Measurements from ENCODE around the gene INSYN2B.
A peak's percentile ranks its signal among the peaks of the same experiment; 100 is the strongest.
"Not testable (repeated sequence)": the region's sequence is repeated elsewhere in the genome, so short reads cannot be mapped to it uniquely, and the experiment has no call there.

The INSYN2B gene

GRCh38 chr5:169971780-169972179, 8.5 kb downstream of the INSYN2B start:
- no peak for DNase-seq (ENCODE audit: low read depth)

GRCh38 chr5:169970911-169971765, 9.2 kb downstream of the INSYN2B start:
- DNase-seq (ENCODE audit: low read depth) = peak; percentile 93

GRCh38 chr5:169970339-169970738, 10.0 kb downstream of the INSYN2B start:
- no peak for DNase-seq (ENCODE audit: low read depth)

- no peak for DNase-seq (ENCODE audit: low read depth)
These were observed 16.0 kb downstream of the INSYN2B start for GRCh38 chr5:169964246-169964645.

GRCh38 chr5:169960659-169961058, 19.6 kb downstream of the INSYN2B start:
- no peak for DNase-seq (ENCODE audit: low read depth)

- DNase-seq (ENCODE audit: low read depth) = no peak
These were observed 22.0 kb downstream of the INSYN2B start for GRCh38 chr5:169958278-169958677.

- DNase-seq (ENCODE audit: low read depth) = no peak
These were observed 23.5 kb downstream of the INSYN2B start for GRCh38 chr5:169956756-169957155.

GRCh38 chr5:169956126-169956525, 24.2 kb downstream of the INSYN2B start:
- no peak for DNase-seq (ENCODE audit: low read depth)

GRCh38 chr5:169954786-169955185, 25.5 kb downstream of the INSYN2B start:
- DNase-seq (ENCODE audit: low read depth) = no peak

GRCh38 chr5:169953196-169953595, 27.1 kb downstream of the INSYN2B start:
- not testable (repeated sequence) for DNase-seq (ENCODE audit: low read depth)

GRCh38 chr5:169950333-169950732, 30.0 kb downstream of the INSYN2B start:
- DNase-seq (ENCODE audit: low read depth) = no peak

- DNase-seq (ENCODE audit: low read depth) = no peak
These were observed 33.5 kb downstream of the INSYN2B start for GRCh38 chr5:169946743-169947295.

GRCh38 chr5:169945831-169946261, 34.4 kb downstream of the INSYN2B start:
- peak; percentile 26 for DNase-seq (ENCODE audit: low read depth)

- no peak for DNase-seq (ENCODE audit: low read depth)
These were observed 35.2 kb downstream of the INSYN2B start for GRCh38 chr5:169944922-169945680.

- DNase-seq (ENCODE audit: low read depth) = no peak
These were observed 36.2 kb downstream of the INSYN2B start for GRCh38 chr5:169944115-169944514.

GRCh38 chr5:169943026-169943425, 37.3 kb downstream of the INSYN2B start:
- DNase-seq (ENCODE audit: low read depth) = no peak

- no peak for DNase-seq (ENCODE audit: low read depth)
These were observed 38.1 kb downstream of the INSYN2B start for GRCh38 chr5:169942181-169942580.

GRCh38 chr5:169941542-169941941, 38.8 kb downstream of the INSYN2B start:
- no peak for DNase-seq (ENCODE audit: low read depth)

- no peak for DNase-seq (ENCODE audit: low read depth)
These were observed 40.6 kb downstream of the INSYN2B start for GRCh38 chr5:169939731-169940130.

GRCh38 chr5:169938439-169938838, 41.9 kb downstream of the INSYN2B start:
- no peak for DNase-seq (ENCODE audit: low read depth)

- no peak for DNase-seq (ENCODE audit: low read depth)
These were observed 44.5 kb downstream of the INSYN2B start for GRCh38 chr5:169935762-169936161.

GRCh38 chr5:169934990-169935389, 45.3 kb downstream of the INSYN2B start:
- no peak for DNase-seq (ENCODE audit: low read depth)

GRCh38 chr5:169933616-169934015, 46.7 kb downstream of the INSYN2B start:
- no peak for DNase-seq (ENCODE audit: low read depth)
